GM12872 (cell line): ENCODE data around the gene MYOCOS.

Source experiments
- CTCF ChIP-seq: IDR thresholded peaks from 3 replicates; pipeline ENCODE4 v1.5.1; 2011; ENCODE audit warnings: low read depth, mild to moderate bottlenecking, low read length, moderate library complexity; ENCODE audit not compliant: insufficient read depth

Gene MYOCOS, protein sequence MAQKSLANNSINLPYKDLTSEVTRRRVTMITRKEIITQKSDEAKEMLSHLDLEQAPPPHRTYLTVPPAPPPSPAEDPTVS

GRCh38 chr1:171622152-171622462, at the start of gene MYOCOS:
MYOCOS (plus strand) TSS chr1:171622243; CDS start chr1:171623884, 1,641 bp downstream.
- TF ChIP-seq CTCF = no peak

DNA sequence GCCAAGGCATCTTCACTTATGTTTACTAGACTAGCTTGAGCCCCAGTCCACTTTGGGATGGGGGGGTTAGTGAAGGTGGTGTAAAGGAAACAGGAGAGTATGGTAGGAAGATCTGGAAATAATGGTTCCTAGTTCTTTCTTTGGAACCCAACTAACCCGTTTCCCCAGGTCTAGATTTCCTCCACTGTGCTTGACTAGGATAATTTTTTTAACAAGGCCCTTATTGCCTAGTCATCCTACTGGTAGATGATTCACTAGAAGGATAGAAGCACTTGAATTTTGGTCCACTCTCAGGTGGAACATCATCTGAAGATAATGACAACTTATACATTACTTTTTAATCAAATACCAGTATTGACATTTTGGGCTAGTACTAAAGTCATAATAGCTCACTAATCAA, 45.9 kb upstream of the MYOCOS start:
- no peak for TF ChIP-seq CTCF

DNA sequence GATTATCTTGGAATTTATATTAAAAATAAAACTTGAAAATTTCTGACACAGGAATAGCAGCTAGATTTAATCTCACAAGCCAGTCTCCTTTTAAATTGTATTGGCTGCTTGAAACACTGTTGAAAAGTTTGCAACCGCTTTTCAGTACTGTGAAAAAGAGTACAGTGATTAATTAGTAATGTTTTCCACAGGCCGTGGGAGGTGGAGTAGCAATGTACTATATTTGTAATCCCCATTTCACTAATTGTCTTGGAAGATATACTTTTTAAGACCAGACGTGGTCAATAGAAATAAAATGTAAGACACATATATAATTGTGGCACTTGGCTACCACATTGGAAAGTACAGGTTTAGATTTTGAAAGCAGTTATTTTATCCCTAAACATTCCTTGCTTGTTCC, 40.8 kb upstream of the MYOCOS start:
- TF ChIP-seq CTCF = no peak

GRCh38 chr1:171581766-171582165, 40.3 kb upstream of the MYOCOS start:
- no peak for TF ChIP-seq CTCF

GRCh38 chr1:171582589-171582988, 39.5 kb upstream of the MYOCOS start:
- no peak for TF ChIP-seq CTCF

GRCh38 chr1:171583591-171584201, 38.3 kb upstream of the MYOCOS start:
- no peak for TF ChIP-seq CTCF

GRCh38 chr1:171585715-171586114, 36.3 kb upstream of the MYOCOS start:
- no peak for TF ChIP-seq CTCF
